ENCODE measurements around the gene DEXI.

Gene DEXI

GRCh38 chr16:10938796-10939648 lies 3.2 kb downstream of the DEXI start:
- Histone ChIP-seq H3K4me1 (ENCODE audit: control insufficient read depth, low read depth, low read length) (peaks cover 9% of the 10 kb centered on the region), H3K27me3 (ENCODE audit: control insufficient read depth, insufficient read depth, low read length) (peaks cover 4% of the 10 kb centered on the region), H3K9ac (ENCODE audit: low read length) (no peak overlapping the region), H3K9me3 (ENCODE audit: control insufficient read depth, low read depth, low read length) (no peaks in the 10 kb centered on the region), H3K36me3 (ENCODE audit: control insufficient read depth, low read depth, low read length) (no peaks in the 10 kb centered on the region), H3K27ac (ENCODE audit: low read length) (no peak overlapping the region), H3K4me3 (ENCODE audit: low read length) (no peak overlapping the region)

- Histone ChIP-seq H3K9ac (ENCODE audit: low read length) (no peak overlapping the region), H3K4me3 (ENCODE audit: low read length) (no peak overlapping the region), H3K9me3 (ENCODE audit: control insufficient read depth, low read depth, low read length) (no peaks in the 10 kb centered on the region), H3K4me1 (ENCODE audit: control insufficient read depth, low read depth, low read length) (peaks cover 9% of the 10 kb centered on the region), H3K36me3 (ENCODE audit: control insufficient read depth, low read depth, low read length) (no peaks in the 10 kb centered on the region), H3K27ac (ENCODE audit: low read length) (no peak overlapping the region), H3K27me3 (ENCODE audit: control insufficient read depth, insufficient read depth, low read length) (peaks cover 4% of the 10 kb centered on the region)
Observed at GRCh38 chr16:10938321-10938720, 3.9 kb downstream of the DEXI start.

- no peak overlapping the region for H3K4me3 ChIP-seq (ENCODE audit: low read length)
- H3K27me3 ChIP-seq (ENCODE audit: control insufficient read depth, insufficient read depth, low read length), result peaks cover 4% of the 10 kb centered on the region
- H3K36me3 ChIP-seq (ENCODE audit: control insufficient read depth, low read depth, low read length), result no peaks in the 10 kb centered on the region
- H3K27ac ChIP-seq (ENCODE audit: low read length), result no peak overlapping the region
- peaks cover 9% of the 10 kb centered on the region for H3K4me1 ChIP-seq (ENCODE audit: control insufficient read depth, low read depth, low read length)
- no peak overlapping the region for H3K9ac ChIP-seq (ENCODE audit: low read length)
- no peaks in the 10 kb centered on the region for H3K9me3 ChIP-seq (ENCODE audit: control insufficient read depth, low read depth, low read length)
Observed at GRCh38 chr16:10937068-10937859, 5.0 kb downstream of the DEXI start.

GRCh38 chr16:10936272-10936984 lies 5.8 kb downstream of the DEXI start:
- no peak overlapping the region for H3K27ac ChIP-seq (ENCODE audit: low read length)
- no peaks in the 10 kb centered on the region for H3K36me3 ChIP-seq (ENCODE audit: control insufficient read depth, low read depth, low read length)
- no peak overlapping the region for H3K9ac ChIP-seq (ENCODE audit: low read length)
- peaks cover 4% of the 10 kb centered on the region for H3K27me3 ChIP-seq (ENCODE audit: control insufficient read depth, insufficient read depth, low read length)
- H3K4me1 ChIP-seq (ENCODE audit: control insufficient read depth, low read depth, low read length), result peaks cover 9% of the 10 kb centered on the region
- H3K9me3 ChIP-seq (ENCODE audit: control insufficient read depth, low read depth, low read length), result no peaks in the 10 kb centered on the region
- no peak overlapping the region for H3K4me3 ChIP-seq (ENCODE audit: low read length)

GRCh38 chr16:10935226-10935915 lies 6.9 kb downstream of the DEXI start:
- no peak overlapping the region for H3K9ac ChIP-seq (ENCODE audit: low read length)
- H3K9me3 ChIP-seq (ENCODE audit: control insufficient read depth, low read depth, low read length), result no peaks in the 10 kb centered on the region
- H3K36me3 ChIP-seq (ENCODE audit: control insufficient read depth, low read depth, low read length), result no peaks in the 10 kb centered on the region
- H3K27me3 ChIP-seq (ENCODE audit: control insufficient read depth, insufficient read depth, low read length), result no peaks in the 10 kb centered on the region
- no peak overlapping the region for H3K27ac ChIP-seq (ENCODE audit: low read length)
- no peak overlapping the region for H3K4me3 ChIP-seq (ENCODE audit: low read length)
- H3K4me1 ChIP-seq (ENCODE audit: control insufficient read depth, low read depth, low read length), result peaks cover 4% of the 10 kb centered on the region

- no peaks in the 10 kb centered on the region for H3K27me3 ChIP-seq (ENCODE audit: control insufficient read depth, insufficient read depth, low read length)
- no peak overlapping the region for H3K4me3 ChIP-seq (ENCODE audit: low read length)
- no peak overlapping the region for H3K9ac ChIP-seq (ENCODE audit: low read length)
- H3K27ac ChIP-seq (ENCODE audit: low read length), result no peak overlapping the region
- H3K36me3 ChIP-seq (ENCODE audit: control insufficient read depth, low read depth, low read length), result no peaks in the 10 kb centered on the region
- no peaks in the 10 kb centered on the region for H3K9me3 ChIP-seq (ENCODE audit: control insufficient read depth, low read depth, low read length)
- H3K4me1 ChIP-seq (ENCODE audit: control insufficient read depth, low read depth, low read length), result no peaks in the 10 kb centered on the region
Observed at GRCh38 chr16:10934325-10935107, 7.8 kb downstream of the DEXI start.

GRCh38 chr16:10933865-10934264 lies 8.4 kb downstream of the DEXI start:
- Histone ChIP-seq H3K4me1 (ENCODE audit: control insufficient read depth, low read depth, low read length) (no peaks in the 10 kb centered on the region), H3K9ac (ENCODE audit: low read length) (no peak overlapping the region), H3K9me3 (ENCODE audit: control insufficient read depth, low read depth, low read length) (no peaks in the 10 kb centered on the region), H3K27me3 (ENCODE audit: control insufficient read depth, insufficient read depth, low read length) (no peaks in the 10 kb centered on the region), H3K4me3 (ENCODE audit: low read length) (no peak overlapping the region), H3K36me3 (ENCODE audit: control insufficient read depth, low read depth, low read length) (peaks cover 2% of the 10 kb centered on the region), H3K27ac (ENCODE audit: low read length) (no peak overlapping the region)

GRCh38 chr16:10932959-10933710 lies 9.1 kb downstream of the DEXI start:
- H3K27me3 ChIP-seq (ENCODE audit: control insufficient read depth, insufficient read depth, low read length), result no peaks in the 10 kb centered on the region

GRCh38 chr16:10931977-10932632 lies 10.2 kb downstream of the DEXI start:
- Histone ChIP-seq H3K27ac (ENCODE audit: low read length) (no peak overlapping the region), H3K9me3 (ENCODE audit: control insufficient read depth, low read depth, low read length) (no peaks in the 10 kb centered on the region), H3K36me3 (ENCODE audit: control insufficient read depth, low read depth, low read length) (peaks cover 18% of the 10 kb centered on the region), H3K4me3 (ENCODE audit: low read length) (no peak overlapping the region), H3K9ac (ENCODE audit: low read length) (no peak overlapping the region), H3K27me3 (ENCODE audit: control insufficient read depth, insufficient read depth, low read length) (no peaks in the 10 kb centered on the region), H3K4me1 (ENCODE audit: control insufficient read depth, low read depth, low read length) (no peaks in the 10 kb centered on the region)

More at GRCh38 chr16:10932959-10933710, 9.1 kb downstream of the DEXI start:
- no peak overlapping the region for H3K9ac ChIP-seq (ENCODE audit: low read length)
- H3K9me3 ChIP-seq (ENCODE audit: control insufficient read depth, low read depth, low read length), result no peaks in the 10 kb centered on the region
- no peak overlapping the region for H3K4me3 ChIP-seq (ENCODE audit: low read length)
- no peak overlapping the region for H3K27ac ChIP-seq (ENCODE audit: low read length)
- no peaks in the 10 kb centered on the region for H3K4me1 ChIP-seq (ENCODE audit: control insufficient read depth, low read depth, low read length)
- H3K36me3 ChIP-seq (ENCODE audit: control insufficient read depth, low read depth, low read length), result peaks cover 7% of the 10 kb centered on the region

GRCh38 chr16:10931134-10931533 lies 11.1 kb downstream of the DEXI start:
- Histone ChIP-seq H3K36me3 (ENCODE audit: control insufficient read depth, low read depth, low read length) (peaks cover 18% of the 10 kb centered on the region), H3K27ac (ENCODE audit: low read length) (no peak overlapping the region), H3K4me1 (ENCODE audit: control insufficient read depth, low read depth, low read length) (no peaks in the 10 kb centered on the region), H3K9ac (ENCODE audit: low read length) (no peak overlapping the region), H3K4me3 (ENCODE audit: low read length) (no peak overlapping the region), H3K27me3 (ENCODE audit: control insufficient read depth, insufficient read depth, low read length) (no peaks in the 10 kb centered on the region), H3K9me3 (ENCODE audit: control insufficient read depth, low read depth, low read length) (no peaks in the 10 kb centered on the region)

All from iPS-18a (cell line).